GM19099 (cell line): ENCODE data around the gene SEC61B.

Source experiments
- POLR2A ChIP-seq: IDR thresholded peaks from 3 replicates; pipeline ENCODE4 v1.6.1; 2011; ENCODE audit warnings: low read depth; ENCODE audit not compliant: insufficient read length; ENCODE audit errors: extremely low read depth

Gene SEC61B

DNA sequence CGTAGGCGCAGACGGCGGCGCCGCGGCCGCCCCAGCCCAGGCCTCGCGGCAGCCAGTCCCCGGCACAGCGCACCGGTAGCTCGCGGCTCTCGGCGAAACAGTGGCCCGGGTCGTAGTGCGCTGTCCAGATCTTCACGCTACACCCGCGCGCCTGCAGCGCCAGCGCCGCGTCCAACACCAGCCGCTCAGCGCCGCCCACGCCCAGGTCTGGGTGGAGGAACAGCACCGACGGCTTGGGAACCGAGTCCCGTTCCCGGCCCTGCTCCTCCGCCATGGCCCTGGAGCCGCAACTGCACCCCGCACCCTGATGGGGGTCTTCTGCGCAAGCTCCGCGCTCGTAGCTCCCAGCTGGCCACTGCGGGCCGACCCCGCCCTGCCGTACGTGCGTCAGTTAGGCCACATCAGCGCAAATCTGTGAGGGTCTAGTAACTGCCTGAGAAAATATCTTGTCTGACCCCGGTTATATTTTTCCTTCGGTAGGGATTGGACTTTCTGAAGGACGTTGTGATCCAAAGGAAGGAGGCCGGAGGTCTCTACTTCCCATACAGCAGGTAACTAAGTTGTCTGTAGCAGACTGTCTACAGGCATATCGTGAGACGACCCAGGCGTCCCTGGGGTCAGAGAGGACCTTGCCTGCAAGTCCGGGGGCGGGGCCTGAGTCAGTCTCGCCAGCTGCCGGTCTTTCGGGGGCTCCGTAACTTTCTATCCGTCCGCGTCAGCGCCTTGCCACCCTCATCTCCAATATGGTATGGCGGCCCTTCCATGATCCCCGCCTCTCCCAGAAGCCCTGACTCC is at the start of gene SEC61B, which contains the start of gene ALG2:
TSS of gene SEC61B (plus strand) at position 662 of the 795 bp plus-strand sequence. CDS start at position 744, 82 bp downstream.
TSS of gene ALG2 (minus strand) at position 322 of the 795 bp plus-strand sequence. CDS start at position 274, 48 bp downstream.
- TF ChIP-seq POLR2A = peak; percentile 97

DNA sequence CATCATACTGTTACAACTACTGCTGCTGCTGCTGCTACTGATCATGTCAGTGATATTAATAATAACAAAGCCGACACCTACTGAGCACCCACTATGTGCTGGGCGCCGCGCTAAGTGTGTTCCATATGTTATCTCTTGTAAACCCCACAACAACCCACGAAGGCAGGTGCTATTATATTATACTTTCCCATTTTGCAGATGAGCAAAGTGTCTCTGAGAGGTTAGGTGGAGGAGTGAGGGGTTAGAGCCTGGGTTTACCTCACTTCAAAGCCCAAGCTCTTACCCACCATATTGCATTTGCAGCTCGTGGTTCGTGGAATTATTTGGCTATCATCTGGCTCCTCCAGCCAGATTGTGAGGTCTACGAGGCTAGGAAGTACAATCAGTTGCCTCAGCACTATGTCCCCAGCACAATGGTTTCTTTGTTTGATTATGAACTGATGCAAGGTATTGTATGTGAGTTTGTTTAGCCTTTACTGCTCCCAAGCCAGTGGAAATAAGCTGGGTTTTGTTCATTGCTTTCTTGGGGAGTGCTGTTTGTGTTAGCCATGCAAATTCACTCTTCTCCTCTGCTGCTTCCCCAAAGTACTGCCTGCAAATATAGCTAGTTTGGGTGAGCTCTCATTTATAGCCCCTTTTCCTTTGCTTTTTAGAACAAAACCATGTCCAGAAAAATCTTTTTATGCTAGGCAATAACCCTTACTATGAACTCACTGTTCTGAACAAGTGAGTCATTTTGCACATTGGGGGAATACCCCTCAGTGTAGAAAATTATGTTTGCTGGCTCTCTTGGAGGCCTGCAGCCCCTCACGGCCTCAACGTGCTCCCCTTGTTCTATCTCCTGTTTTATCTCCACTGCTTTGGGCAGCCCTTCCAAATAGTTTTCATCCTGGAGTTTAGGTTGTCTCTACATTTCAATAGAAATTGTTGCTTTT is 48.2 kb upstream of the SEC61B start:
- no peak for TF ChIP-seq POLR2A

DNA sequence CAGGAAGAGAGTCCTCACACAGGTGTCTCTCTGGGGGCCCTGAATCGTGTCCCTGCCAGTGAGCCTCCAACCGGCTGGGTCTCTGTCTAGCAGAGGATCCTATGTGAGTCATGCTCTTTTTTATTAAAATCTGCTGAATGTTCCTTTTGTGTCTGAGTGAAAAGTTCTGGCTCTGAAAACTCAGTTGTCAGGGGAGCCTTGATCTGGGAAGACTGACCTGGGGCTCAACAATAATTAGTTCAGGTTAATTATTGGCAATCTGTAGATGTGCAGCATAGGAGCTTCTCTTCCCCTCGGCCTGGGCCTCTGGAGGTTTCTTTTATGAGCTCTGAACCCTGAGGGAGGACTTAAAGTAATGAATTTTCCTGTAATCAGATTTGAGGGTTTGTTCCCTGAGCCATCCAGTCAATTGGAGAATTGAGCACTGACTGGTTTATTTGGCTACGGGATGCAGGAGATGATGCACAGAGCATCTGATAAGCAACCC is 45.5 kb upstream of the SEC61B start:
- no peak for TF ChIP-seq POLR2A

DNA sequence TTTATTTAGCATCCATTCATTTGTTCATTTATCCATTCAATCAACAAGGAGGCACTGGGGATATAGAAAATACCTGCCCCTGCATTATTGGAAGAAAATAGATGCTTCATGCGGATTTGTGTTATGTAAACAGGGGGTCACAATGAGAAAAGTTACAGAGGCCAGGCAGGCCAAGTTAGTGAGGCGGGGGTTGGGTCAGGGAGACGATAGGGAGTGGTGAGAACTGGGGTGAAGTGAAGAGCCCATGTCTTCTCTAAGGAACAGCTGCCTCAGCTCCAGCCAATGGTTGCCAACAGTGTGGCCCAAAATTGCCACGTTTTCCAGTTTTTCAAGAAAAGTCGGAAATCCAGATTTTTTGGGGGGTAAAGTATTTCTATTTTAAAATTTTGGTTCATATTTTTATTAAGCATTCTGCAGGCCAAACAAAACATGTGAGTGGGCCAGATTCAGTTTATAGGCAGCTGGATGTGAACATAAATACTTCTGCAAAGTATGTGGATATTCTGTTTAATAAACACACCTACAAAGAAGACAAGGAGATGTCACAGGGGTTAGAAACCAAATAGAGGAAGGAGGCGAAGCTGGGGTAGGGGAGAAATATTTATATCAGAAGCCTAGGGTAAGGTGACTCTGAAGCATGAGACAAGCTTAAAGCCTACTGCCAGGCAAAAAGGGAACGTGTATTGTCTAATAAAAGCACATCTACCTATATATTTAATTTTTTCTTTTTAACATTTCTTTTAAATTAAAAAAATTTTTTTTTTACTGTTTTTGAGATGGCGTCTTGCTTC is 44.3 kb upstream of the SEC61B start:
- TF ChIP-seq POLR2A = no peak

DNA sequence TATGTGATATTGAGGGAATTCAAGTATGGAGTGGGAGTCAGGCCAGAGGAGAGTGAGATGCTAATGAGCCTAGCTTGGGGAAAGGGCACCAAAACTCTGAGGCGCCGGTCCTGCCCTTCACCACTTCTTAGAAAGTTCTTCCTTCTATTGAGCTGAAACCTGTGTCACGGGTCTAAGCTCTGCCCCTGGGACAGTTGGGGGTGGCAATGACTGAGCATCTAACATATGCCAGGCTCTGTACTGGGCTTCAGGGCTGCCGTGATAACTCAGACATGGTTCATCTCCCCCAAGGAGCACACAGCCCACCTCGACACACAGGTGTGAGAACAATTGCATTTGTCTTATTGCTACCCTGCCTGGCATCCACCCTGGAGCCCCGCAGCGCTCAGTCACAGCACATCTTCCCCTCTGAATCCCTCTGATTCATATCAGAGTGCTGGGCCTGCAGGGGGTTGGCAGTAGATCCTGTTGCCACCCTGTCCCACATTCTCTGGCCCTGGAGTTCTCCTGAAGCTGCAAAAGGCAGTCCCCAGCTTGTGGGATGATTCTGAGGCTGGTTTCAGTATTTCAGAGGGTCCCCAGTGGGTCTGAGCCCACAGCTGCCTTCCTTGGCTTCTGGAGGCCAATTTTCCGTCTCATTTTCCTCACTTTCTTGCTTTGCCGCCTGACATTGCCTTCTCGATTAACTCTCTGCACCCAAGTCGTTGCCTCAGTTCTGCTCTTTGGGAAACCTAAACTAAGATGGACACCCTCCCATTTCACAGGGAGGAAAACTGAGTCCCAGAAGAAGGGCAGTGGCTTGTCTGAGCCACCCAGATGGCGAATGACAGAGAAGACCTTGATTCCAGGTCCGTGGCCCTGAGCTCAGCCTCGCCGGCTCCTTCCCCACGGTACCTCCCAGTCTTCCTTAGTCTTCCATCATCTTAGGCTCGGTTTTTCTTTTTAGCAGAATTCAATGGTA is 42.9 kb upstream of the SEC61B start:
- no peak for TF ChIP-seq POLR2A

DNA sequence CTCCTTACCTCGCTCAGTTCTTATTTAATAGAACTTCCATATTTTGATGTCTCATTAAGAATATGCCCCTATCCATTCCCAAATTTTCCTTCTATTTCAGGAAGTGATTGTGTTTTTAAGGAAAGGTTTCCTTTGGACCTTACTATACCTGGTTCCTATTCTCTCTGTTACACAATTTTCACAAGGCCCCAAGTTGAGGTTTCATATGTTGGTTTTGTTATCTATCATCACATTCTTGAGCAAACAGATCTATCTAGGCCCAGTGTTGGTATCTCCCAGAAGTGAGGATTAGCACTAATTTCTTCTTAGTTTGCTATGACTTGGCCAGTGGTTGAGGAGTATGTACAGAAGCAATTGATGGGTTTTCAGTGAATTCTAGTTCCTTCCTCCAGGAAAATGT is 41.9 kb upstream of the SEC61B start:
- no peak for TF ChIP-seq POLR2A

DNA sequence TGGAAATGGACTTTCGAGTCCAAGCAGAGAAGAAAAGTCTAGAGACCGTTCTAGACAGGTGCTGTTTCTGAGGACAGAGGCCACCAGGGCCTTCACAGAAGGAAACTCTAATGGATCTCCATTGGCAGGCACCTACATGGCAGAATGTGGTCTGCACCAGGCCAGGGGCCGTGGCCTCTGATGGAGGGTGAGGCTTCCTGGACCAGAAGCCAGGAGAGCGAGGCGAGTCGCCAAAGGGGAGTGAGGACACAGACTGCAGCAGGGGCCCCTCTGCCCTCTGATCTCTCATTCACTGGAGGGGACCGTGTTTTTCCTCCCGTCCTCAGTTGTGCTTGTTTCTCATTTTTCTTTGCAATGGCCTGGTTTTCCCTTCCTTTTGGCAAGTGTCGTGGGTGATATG is 41.4 kb upstream of the SEC61B start:
- no peak for TF ChIP-seq POLR2A

DNA sequence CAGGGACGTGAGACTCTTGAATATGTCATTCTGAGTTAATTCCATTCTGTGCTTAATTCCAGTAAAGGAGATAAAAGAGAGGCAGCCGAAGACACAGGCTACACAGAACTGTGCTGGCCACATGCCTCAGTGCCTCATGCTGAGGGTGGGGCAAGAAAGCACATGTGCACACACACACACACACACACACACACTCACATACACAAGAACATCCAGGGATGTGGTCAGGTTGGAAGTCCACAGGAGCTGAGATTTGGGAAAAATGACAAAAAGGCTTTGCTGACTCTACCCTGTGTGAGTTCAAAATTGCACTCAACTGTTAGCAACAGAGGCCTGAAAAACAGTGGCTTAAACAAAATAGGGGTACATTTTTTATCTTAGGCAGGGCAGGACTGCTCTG is 40.9 kb upstream of the SEC61B start:
- TF ChIP-seq POLR2A = no peak

DNA sequence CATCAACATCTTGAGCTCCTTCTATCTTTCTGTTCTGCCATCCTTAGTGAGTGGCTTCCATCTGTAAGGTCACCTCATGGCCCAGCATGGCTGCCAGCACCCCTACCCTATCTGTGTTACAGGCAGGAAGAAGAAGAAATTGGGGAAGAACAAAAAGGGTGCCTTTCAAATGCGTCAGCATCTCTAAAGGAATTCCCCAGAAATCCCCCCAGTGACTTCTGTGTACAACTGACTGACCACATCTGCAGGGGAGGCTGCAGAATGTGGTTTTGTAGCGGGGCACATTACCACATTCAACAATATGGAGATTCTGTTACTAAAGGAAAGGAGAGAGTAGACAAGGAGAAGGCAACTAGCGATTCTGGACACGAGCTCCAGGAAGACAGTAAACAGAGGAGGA is 40.5 kb upstream of the SEC61B start:
- TF ChIP-seq POLR2A = no peak

DNA sequence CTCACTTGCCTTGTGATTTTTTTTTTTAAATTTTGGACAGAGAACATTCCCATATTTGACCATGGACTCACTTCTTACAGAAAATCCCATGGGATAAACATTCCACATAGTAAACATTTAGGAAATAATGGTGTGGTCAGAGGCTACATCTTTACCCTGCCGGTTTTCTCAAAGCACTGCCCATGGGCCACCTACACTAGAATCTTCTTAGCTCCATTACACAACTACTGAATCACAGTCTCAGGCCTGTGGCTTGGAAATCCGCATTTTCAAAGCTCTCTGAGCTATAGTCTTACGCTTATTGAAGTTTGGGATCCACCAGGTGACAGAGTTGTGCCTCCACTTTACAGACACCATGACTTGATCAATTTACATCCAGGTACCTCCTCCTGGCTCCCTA is 39.7 kb upstream of the SEC61B start:
- no peak for TF ChIP-seq POLR2A

DNA sequence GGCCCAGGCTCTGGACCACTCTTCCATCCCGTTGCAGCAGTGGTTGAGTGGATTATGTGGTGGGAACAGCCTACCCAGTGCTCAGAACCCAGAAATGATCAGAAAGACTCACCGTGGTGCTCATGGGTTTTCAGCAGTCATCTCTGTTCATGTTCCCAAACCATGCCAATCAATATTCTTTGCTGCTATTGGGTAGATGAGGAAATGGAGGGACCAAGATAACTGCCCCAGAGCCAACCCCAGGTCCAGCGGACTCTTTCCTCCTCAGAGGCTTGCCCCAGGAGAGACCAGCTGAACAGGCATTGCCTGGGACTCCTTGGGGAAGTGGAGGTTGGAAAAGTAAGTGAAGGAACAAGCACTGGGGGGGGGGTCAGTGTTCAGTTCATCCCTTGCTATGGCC is 38.5 kb upstream of the SEC61B start:
- TF ChIP-seq POLR2A = no peak

DNA sequence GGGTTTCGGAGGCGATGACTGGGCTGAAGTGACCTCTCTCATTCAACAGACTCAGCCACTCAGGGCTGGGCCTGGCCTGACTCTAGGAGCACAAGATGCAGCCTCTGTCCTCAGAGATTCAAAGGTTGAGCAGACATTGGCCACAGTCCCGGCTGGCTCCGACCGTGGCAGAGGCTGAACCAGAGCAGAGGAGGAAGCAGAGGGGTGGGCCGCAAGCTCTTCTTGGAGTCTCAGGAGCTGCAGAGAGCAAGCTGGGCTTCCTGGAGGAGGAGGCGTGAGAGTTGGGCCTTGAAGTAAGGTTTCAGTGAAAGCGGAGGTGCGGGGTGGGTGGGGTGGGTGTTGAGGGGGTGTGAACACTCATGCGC is 38.0 kb upstream of the SEC61B start:
- no peak for TF ChIP-seq POLR2A

DNA sequence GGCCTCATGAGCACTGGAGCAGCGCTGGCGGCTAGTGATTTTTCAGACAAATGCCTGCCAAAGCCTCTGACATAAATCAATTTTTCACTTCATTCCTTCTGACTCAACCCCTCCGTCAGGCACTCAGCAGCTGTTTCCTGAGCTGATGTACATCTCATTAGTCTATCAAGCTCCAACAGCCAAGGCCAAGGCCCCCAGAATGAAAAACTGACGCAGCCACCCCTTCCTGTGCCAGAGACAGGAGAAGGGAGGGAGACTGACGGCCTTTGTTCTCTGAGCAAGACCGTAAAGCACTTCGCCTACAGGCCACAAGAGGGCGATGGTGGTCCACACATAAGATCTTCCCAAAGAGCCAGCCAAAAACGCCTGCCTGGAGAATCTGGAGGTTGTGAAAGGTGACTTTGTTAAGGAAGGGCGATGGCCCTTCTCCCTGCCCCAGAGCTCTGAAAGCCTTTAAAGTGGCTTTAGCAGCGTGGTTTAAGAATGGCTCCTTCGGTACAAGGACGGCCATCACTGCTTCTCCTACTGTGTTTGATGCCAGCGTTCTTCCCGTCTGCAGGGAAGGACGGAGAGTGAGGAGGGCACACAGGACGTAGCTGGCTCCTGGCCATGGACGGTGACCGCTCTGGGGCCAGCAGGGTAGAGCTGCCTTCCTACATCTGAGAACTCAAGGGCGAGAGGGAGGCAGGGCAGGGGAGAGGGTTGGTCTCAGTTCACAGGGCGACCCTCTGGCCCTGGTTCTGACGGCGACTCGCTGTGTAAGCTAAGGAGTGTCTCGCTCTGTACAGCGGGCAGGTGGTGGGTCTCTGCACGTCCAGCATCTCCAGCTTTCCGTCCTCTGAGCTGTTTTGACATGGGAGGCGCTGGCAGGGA is 37.4 kb upstream of the SEC61B start:
- TF ChIP-seq POLR2A = peak; percentile 25
